Immature natural killer cell (primary cell): Measurements from ENCODE around the gene DMKN. TPM values are rescaled to one million over a fixed set of nuclear protein-coding genes. Genes with fewer than 3 reads are reported as not detected.
"Not testable (repeated sequence)": the region's sequence is repeated elsewhere in the genome, so short reads cannot be mapped to it uniquely, and the experiment has no call there.

Experiments used
- DNase-seq, 3 donors: peaks; one replicate each; pipeline ENCODE4 v3.0.0; 2022; ENCODE audit warnings: mixed read lengths in 1 of 3
- H3K27ac Mint-ChIP-seq, 6 donors: one replicate each; pipeline ENCODE4 v1.8.0; 2020; ENCODE audit warnings: mixed read lengths in 6 of 6, mild to moderate bottlenecking in 5 of 6, inconsistent platforms in 4 of 6, moderate library complexity in 3 of 6
- H3K27me3 Mint-ChIP-seq, 3 donors: one replicate each; pipeline ENCODE4 v1.8.0; 2020 to 2021; ENCODE audit warnings: low read depth in 3 of 3, mild to moderate bottlenecking in 3 of 3, mixed read lengths in 3 of 3, moderate library complexity in 3 of 3, inconsistent platforms in 1 of 3
- H3K36me3 Mint-ChIP-seq, 3 donors: one replicate each; pipeline ENCODE4 v1.8.0; 2020; ENCODE audit warnings: mixed read lengths in 3 of 3, inconsistent platforms in 2 of 3, mild to moderate bottlenecking in 2 of 3
- H3K4me1 Mint-ChIP-seq, 2 donors: one replicate each; pipeline ENCODE4 v1.8.0; 2020; ENCODE audit warnings: inconsistent platforms in 2 of 2, mild to moderate bottlenecking in 2 of 2, mixed read lengths in 2 of 2, moderate library complexity in 1 of 2
- H3K4me3 Mint-ChIP-seq, 5 donors: one replicate each; pipeline ENCODE4 v1.8.0; 2020; ENCODE audit warnings: mild to moderate bottlenecking in 5 of 5, mixed read lengths in 5 of 5, inconsistent platforms in 3 of 5, moderate library complexity in 3 of 5
- H3K9me3 Mint-ChIP-seq, 6 donors: one replicate each; pipeline ENCODE4 v1.8.0; 2020; ENCODE audit warnings: mild to moderate bottlenecking in 6 of 6, mixed read lengths in 6 of 6, inconsistent platforms in 4 of 6, moderate library complexity in 3 of 6
- polyA plus RNA-seq, 3 donors: library from polyadenylated mRNA; unstranded; fragments of 300-500 nt; fragmentation: Illumina TruSeq; gene quantifications; one replicate each; pipeline ENCODE4 v1.2.3, GENCODE V29; 2021

Gene DMKN
- polyA plus RNA-seq, 3 donors from 2014 or later, result 5.0 to 24.5 (median 20.3) TPM

DNA sequence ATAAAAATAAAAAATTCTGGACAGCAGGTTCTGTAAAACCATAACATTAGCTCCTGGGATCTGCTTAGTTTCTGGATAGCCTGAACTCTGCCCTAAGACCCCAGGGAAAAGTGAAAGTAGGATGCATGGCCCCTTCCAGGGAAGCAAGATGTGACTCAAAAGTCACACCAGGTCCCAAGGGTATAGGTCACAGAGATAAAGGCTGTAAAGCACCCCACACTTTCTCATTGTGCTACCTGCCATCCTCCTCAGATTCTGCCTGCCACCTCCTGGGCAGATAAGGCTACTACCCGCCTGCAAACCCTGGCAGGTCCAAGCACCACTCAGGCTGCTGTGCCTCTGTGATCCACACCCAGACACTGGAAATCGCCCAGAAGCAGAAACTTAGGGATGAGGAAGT, 44.8 kb downstream of the DMKN start:
- H3K4me1 Mint-ChIP-seq, result peaks cover 21 to 32% of the 10 kb centered on the region in 2 donors
- peak overlapping the region in 2 of 6 donors; percentile 62 to 69 for H3K27ac Mint-ChIP-seq
- peaks cover 1 to 2% (median 2%) of the 10 kb centered on the region in 3 donors for H3K27me3 Mint-ChIP-seq
- no peaks in the 10 kb centered on the region for H3K36me3 Mint-ChIP-seq
- H3K9me3 Mint-ChIP-seq, result no peaks in the 10 kb centered on the region
- DNase-seq, result peak; percentile 61 to 74 (median 69)
- no peak overlapping the region for H3K4me3 Mint-ChIP-seq

DNA sequence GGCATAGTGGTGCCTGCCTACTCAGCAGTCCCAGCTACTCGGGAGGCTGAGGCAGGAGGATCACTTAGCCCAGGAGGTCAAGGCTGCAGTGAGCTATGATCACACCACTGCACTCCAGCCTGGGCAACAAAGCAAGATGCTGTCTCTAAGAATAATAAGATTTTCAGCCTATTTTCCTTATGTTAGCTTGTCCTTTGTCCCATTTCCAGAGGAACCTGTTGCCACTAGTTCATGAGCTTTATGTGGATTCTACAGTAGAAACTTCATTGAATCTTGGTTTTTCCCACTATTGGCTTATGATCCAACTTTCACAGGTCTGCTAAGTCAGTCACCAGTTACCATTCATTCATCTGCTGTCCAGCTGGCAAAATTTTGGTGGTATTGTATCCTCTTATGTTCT, 47.2 kb downstream of the DMKN start:
- no peak for DNase-seq
- no peaks in the 10 kb centered on the region for H3K36me3 Mint-ChIP-seq
- no peak overlapping the region for H3K4me3 Mint-ChIP-seq
- H3K27me3 Mint-ChIP-seq, result peaks cover 5 to 9% (median 7%) of the 10 kb centered on the region in 3 donors
- no peaks in the 10 kb centered on the region for H3K9me3 Mint-ChIP-seq
- peak overlapping the region in 3 of 6 donors; percentile 20 to 75 (median 69) for H3K27ac Mint-ChIP-seq
- H3K4me1 Mint-ChIP-seq, result peaks cover 38 to 48% of the 10 kb centered on the region in 2 donors

DNA sequence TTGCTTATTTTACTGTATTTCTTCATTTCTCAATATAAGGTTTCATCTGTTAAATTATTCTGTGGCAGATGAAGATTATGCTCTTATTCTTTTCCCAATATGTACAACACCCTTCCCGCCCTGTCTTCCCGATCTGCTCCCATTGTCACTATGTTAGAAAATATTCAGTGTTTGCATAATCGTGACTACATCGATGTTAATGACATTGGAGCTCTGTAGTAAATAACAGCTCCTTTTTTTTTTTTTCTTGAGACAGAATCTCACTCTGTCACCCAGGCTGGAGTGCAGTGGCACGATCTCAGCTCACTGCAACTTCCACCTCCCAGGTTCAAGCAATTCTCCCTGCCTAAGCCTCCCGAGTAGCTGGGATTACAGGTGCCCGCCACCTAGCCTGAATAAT, 50.5 kb downstream of the DMKN start:
- not testable (repeated sequence) for H3K36me3 Mint-ChIP-seq

GRCh38 chr19:35462476-35462953, 50.9 kb downstream of the DMKN start:
- Mint-ChIP-seq H3K9me3 (no peaks in the 10 kb centered on the region), H3K36me3 (no peaks in the 10 kb centered on the region), H3K27ac (peak overlapping the region; percentile 98 to 100 (median 98)), H3K4me1 (peaks cover 41 to 59% of the 10 kb centered on the region in 2 donors), H3K27me3 (peaks cover 3 to 10% (median 9%) of the 10 kb centered on the region in 3 donors), H3K4me3 (peak overlapping the region; percentile 78 to 91 (median 86))
- DNase-seq, result peak; percentile 87 to 89 (median 87)

More for the DNA sequence above, 50.5 kb downstream of the DMKN start:
- H3K9me3 Mint-ChIP-seq, DNase-seq: not testable (repeated sequence)
- H3K27me3 Mint-ChIP-seq, result peaks cover 3 to 11% (median 10%) of the 10 kb centered on the region in 3 donors
- peak overlapping the region; percentile 98 to 100 (median 98) for H3K27ac Mint-ChIP-seq
- H3K4me1 Mint-ChIP-seq, result peaks cover 44 to 62% of the 10 kb centered on the region in 2 donors
- H3K4me3 Mint-ChIP-seq, result peak overlapping the region; percentile 78 to 91 (median 86)

- not testable (repeated sequence) for H3K4me3 Mint-ChIP-seq, H3K27me3 Mint-ChIP-seq, H3K36me3 Mint-ChIP-seq, H3K9me3 Mint-ChIP-seq, DNase-seq
- peaks cover 41 to 58% of the 10 kb centered on the region in 2 donors for H3K4me1 Mint-ChIP-seq
- H3K27ac Mint-ChIP-seq, result peak overlapping the region in 4 of 6 donors; percentile 98 to 100 (median 98)
These were observed 51.7 kb downstream of the DMKN start for GRCh38 chr19:35461788-35462187.

GRCh38 chr19:35461060-35461459, 52.4 kb downstream of the DMKN start:
- Mint-ChIP-seq H3K9me3 (no peaks in the 10 kb centered on the region), H3K4me1 (peaks cover 41 to 58% of the 10 kb centered on the region in 2 donors), H3K27me3 (peaks cover 3 to 10% (median 9%) of the 10 kb centered on the region in 3 donors), H3K27ac (peak overlapping the region; percentile 61 to 94 (median 75)), H3K4me3 (peak overlapping the region in 3 of 5 donors; percentile 7 to 68 (median 14)), H3K36me3 (no peaks in the 10 kb centered on the region)
- DNase-seq, result no peak

GRCh38 chr19:35460608-35461007, 52.8 kb downstream of the DMKN start:
- H3K4me3 Mint-ChIP-seq, result peak overlapping the region; percentile 7 to 68 (median 31)
- no peaks in the 10 kb centered on the region for H3K9me3 Mint-ChIP-seq
- peaks cover 3 to 10% (median 9%) of the 10 kb centered on the region in 3 donors for H3K27me3 Mint-ChIP-seq
- H3K36me3 Mint-ChIP-seq, result no peaks in the 10 kb centered on the region
- H3K27ac Mint-ChIP-seq, result peak overlapping the region; percentile 61 to 94 (median 75)
- H3K4me1 Mint-ChIP-seq, result peaks cover 45 to 62% of the 10 kb centered on the region in 2 donors
- DNase-seq, result no peak

GRCh38 chr19:35459414-35460082, 53.9 kb downstream of the DMKN start:
- Mint-ChIP-seq H3K9me3 (no peaks in the 10 kb centered on the region), H3K27me3 (peaks cover 3 to 10% (median 9%) of the 10 kb centered on the region in 3 donors), H3K4me1 (peaks cover 40 to 54% of the 10 kb centered on the region in 2 donors), H3K27ac (peak overlapping the region in 4 of 6 donors; percentile 5 to 92 (median 72)), H3K36me3 (no peaks in the 10 kb centered on the region), H3K4me3 (no peak overlapping the region)
- DNase-seq, result no peak

DNA sequence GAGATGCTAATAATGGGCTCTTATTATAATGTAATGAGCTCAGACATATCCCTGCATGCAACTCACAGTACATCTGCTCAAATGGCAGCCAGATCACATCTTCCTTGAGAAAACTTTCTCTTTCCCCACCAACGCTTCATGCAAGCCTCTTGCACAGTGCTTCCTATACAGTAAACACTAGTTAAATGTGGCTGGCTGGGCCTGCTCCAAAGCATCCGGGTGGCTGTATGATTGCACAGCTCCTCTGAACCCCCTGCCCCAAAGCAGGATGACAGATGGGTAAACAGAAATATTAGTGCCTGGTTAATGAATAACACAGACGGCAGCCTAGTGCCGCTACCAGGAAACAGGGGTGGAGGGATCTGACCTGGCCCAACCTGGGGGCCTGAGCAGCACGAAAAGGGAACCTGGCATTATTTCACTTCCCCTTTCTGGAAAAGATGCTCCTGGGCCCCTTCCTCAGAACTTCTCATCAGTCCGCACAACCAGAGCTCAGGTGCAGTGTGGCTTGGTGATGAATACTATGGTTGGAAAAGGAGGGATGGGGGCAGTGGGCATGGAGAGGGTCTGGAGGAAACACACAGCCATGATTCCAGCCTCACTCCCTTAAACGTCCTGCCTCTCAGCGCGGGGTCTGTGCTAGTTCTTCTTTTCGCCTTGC, 54.6 kb downstream of the DMKN start:
- Mint-ChIP-seq H3K9me3 (no peaks in the 10 kb centered on the region), H3K4me1 (peaks cover 34 to 47% of the 10 kb centered on the region in 2 donors), H3K27ac (peak overlapping the region in 4 of 6 donors; percentile 5 to 62 (median 26)), H3K27me3 (peaks cover 3 to 10% (median 9%) of the 10 kb centered on the region in 3 donors), H3K36me3 (no peaks in the 10 kb centered on the region), H3K4me3 (no peak overlapping the region)
- no peak for DNase-seq

- Mint-ChIP-seq H3K4me3 (no peak overlapping the region), H3K27me3 (peaks cover 3 to 8% (median 8%) of the 10 kb centered on the region in 3 donors), H3K27ac (peak overlapping the region in 4 of 6 donors; percentile 5 to 63 (median 27)), H3K36me3 (no peaks in the 10 kb centered on the region), H3K9me3 (no peaks in the 10 kb centered on the region), H3K4me1 (peaks cover 29 to 42% of the 10 kb centered on the region in 2 donors)
- DNase-seq, result no peak
These were observed 55.3 kb downstream of the DMKN start for GRCh38 chr19:35458192-35458591.

GRCh38 chr19:35457173-35457572, 56.3 kb downstream of the DMKN start:
- Mint-ChIP-seq H3K9me3 (no peaks in the 10 kb centered on the region), H3K4me1 (peaks cover 25 to 42% of the 10 kb centered on the region in 2 donors), H3K27ac (peak overlapping the region in 3 of 6 donors; percentile 5 to 68 (median 60)), H3K4me3 (no peak overlapping the region), H3K27me3 (peaks cover 2 to 3% (median 2%) of the 10 kb centered on the region in 3 donors), H3K36me3 (no peaks in the 10 kb centered on the region)
- DNase-seq, result no peak

DNA sequence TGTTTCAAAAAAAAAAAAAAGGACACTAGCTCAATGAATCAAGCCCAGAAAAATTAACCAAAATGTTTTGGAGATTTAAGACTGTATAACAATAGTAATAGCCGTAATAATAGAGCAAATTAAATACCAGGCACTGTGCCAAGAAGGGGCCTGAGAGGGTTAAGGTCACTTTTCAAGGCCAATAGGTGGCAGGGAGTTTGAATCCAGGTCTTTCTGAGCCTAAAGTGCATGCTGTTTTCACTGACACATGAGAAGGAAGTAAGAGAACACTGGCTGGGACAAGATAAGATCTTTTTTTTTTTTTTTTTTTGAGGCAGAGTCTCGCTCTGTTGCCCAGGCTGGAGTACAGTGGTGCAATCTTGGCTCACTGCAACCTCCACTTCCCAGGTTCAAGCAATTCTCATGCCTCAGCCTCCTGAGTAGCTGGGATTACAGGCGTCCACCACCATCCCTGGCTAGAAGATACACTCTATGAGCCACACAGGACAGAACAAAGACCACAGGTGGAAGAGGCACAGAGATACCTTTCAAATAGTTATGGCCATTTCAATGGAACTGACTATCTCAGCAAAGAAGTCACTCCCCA, 57.7 kb downstream of the DMKN start:
- no peaks in the 10 kb centered on the region for H3K9me3 Mint-ChIP-seq
- H3K4me1 Mint-ChIP-seq, result peaks cover 30 to 48% of the 10 kb centered on the region in 2 donors
- H3K4me3 Mint-ChIP-seq, result no peak overlapping the region
- peaks cover under 1 to 2% (median 2%) of the 10 kb centered on the region in 3 donors for H3K27me3 Mint-ChIP-seq
- peak overlapping the region in 2 of 6 donors; percentile 38 to 64 for H3K27ac Mint-ChIP-seq
- peaks cover 0 to 3% (median 0%) of the 10 kb centered on the region in 3 donors for H3K36me3 Mint-ChIP-seq
- DNase-seq, result no peak

DNA sequence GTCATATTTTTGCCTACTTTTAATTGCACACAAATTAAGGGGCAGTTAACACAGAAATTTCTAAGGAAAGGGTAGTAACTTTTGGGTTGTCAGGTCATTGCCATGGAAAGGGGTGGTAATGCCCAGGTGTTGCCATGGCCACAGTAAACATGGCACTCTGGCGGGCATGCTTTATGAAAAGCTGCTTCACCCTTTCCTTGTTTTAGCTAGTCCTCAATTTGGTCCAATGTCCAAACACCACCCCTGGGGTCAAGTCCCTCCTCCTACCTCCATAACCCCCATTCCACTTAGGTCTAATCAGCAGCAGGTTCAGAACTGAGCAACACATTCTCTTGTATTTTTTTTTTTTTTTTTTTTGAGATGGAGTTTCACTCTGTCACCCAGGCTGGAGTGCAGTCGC, 58.8 kb downstream of the DMKN start:
- Mint-ChIP-seq H3K4me1 (peaks cover 26 to 40% of the 10 kb centered on the region in 2 donors), H3K4me3 (no peak overlapping the region), H3K27me3 (peaks cover 0 to 7% (median 0%) of the 10 kb centered on the region in 3 donors)

More for the DNA sequence above, 58.8 kb downstream of the DMKN start:
- DNase-seq, result no peak
- Mint-ChIP-seq H3K36me3 (peaks cover 0 to 3% (median 0%) of the 10 kb centered on the region in 3 donors), H3K27ac (no peak overlapping the region), H3K9me3 (no peaks in the 10 kb centered on the region)
